Spleen (tissue), 11 donors: ENCODE results near the gene PAXX. TPM values are rescaled to one million over a fixed set of nuclear protein-coding genes. Genes with fewer than 3 reads are reported as not detected.
A peak's percentile ranks its signal among the peaks of the same experiment; 100 is the strongest.

Experiments
- DNase-seq: peaks from one replicate; pipeline ENCODE4 v3.0.0-alpha.2; 2020
- H3K27ac ChIP-seq, 8 donors: fragments of 200-600 bp; sonication (generic) in 7 of 8; 1 replicate in 4 of 8; 2 replicates in 4 of 8; pipeline versions ENCODE4 v1.5.0 to v1.8.0; 2016 to 2021; ENCODE audit warnings: inconsistent platforms in 4 of 8, mild to moderate bottlenecking in 4 of 8, moderate library complexity in 1 of 8
- H3K27me3 ChIP-seq, 7 donors: fragments of 200-600 bp; sonication (generic) in 6 of 7; replicated peaks in 1 of 7; 1 replicate in 4 of 7; 2 replicates in 3 of 7; pipeline versions ENCODE4 v1.5.0 to v1.8.0; 2016 to 2021; ENCODE audit warnings: inconsistent platforms in 3 of 7, mild to moderate bottlenecking in 1 of 7
- H3K36me3 ChIP-seq, 6 donors: fragments of 200-600 bp; sonication (generic) in 5 of 6; 1 replicate in 4 of 6; 2 replicates in 2 of 6; pipeline versions ENCODE4 v1.5.0 to v1.8.0; 2016 to 2021; ENCODE audit warnings: inconsistent platforms in 2 of 6
- H3K4me1 ChIP-seq, 6 donors: fragments of 200-600 bp; sonication (generic) in 5 of 6; 1 replicate in 3 of 6; 2 replicates in 3 of 6; pipeline versions ENCODE4 v1.5.0 to v1.8.0; 2016 to 2021; ENCODE audit warnings: inconsistent platforms in 3 of 6
- H3K4me3 ChIP-seq, 8 donors: fragments of 200-600 bp; sonication (generic) in 7 of 8; 1 replicate in 4 of 8; 2 replicates in 4 of 8; pipeline versions ENCODE4 v1.5.0 to v1.8.0; 2016 to 2021; ENCODE audit warnings: inconsistent platforms in 4 of 8, mild to moderate bottlenecking in 4 of 8, moderate library complexity in 2 of 8
- H3K9me3 ChIP-seq, 8 donors: fragments of 200-600 bp; sonication (generic) in 7 of 8; 1 replicate in 4 of 8; 2 replicates in 4 of 8; pipeline versions ENCODE4 v1.5.0 to v1.8.0; 2016 to 2021; ENCODE audit warnings: inconsistent platforms in 4 of 8
- CTCF ChIP-seq, 11 experiments: fragments of 200-600 bp in 7 of 11; fragments of 450-650 bp in 4 of 11; sonication (generic) in 4 of 11; IDR thresholded peaks in 8 of 11; conservative IDR thresholded peaks in 3 of 11; 1 replicate in 7 of 11; 2 replicates in 4 of 11; pipeline versions ENCODE4 v1.4.0 to v1.8.0; 2016 to 2021; ENCODE audit warnings: antibody characterized with exemption in 11 of 11, inconsistent platforms in 4 of 11, mild to moderate bottlenecking in 1 of 11
- POLR2A ChIP-seq, 3 donors: fragments of 450-650 bp; IDR thresholded peaks; one replicate each; pipeline ENCODE4 v1.5.1; 2017; ENCODE audit warnings: antibody characterized with exemption in 3 of 3, mild to moderate bottlenecking in 1 of 3
- POLR2AphosphoS5 ChIP-seq, 3 donors: sonication (generic); formaldehyde crosslinking; IDR thresholded peaks; one replicate each; pipeline ENCODE4 v1.5.1; 2017; ENCODE audit warnings: antibody characterized with exemption in 3 of 3
- WGBS, 5 donors: extraction: QIAGEN DNeasy Blood & Tissue Kit in 3 of 5; methylation state at CpG; one replicate each; pipeline versions ENCODE4 v1.1.5 to v1.1.7; 2013 to 2018; 5-methylcytosine and 5-hydroxymethylcytosine counted together
- intact Hi-C: fragments of 100-400 bp; cut with DNase I; formaldehyde crosslinking; loops from one replicate; pipeline ENCODE4 v1.15.0; 2023; ENCODE audit warnings: low total_unique reads
- polyA plus RNA-seq, 3 donors: library from polyadenylated mRNA; stranded (reverse); fragments of 200-250 nt; gene quantifications; one replicate each; pipeline ENCODE4 v1.2.1, GENCODE V29; 2013
- total RNA-seq, 7 donors: library from RNA; depleted of rRNA in 3 of 7; stranded (reverse); fragments of >200 nt in 3 of 7; fragmentation: NEBNext Ultra II Directional in 4 of 7; extraction: Animal tissue kit (Norgen Biotek cat#: 25700) in 4 of 7; gene quantifications; one replicate each; pipeline versions ENCODE4 v1.1.0 to v1.2.1, GENCODE V29; 2016 to 2021
- donor health status: healthy with polysubstance abuse.
- donor health status: DM: no; HTN: no; CAD: no; lungs with moderate emphysema.
- donor health status: DM: no; HTN: no; CAD: no.
- donor health status: Bipolar disorder and iron deficiency.
- donor health status: healthy.
- donor health status: DM: no; HTN: no; CAD: no.
- donor health status: DM: yes; HTN: yes; CAD: no.

The PAXX gene
- total and polyA plus RNA-seq, 10 donors = 51.3 to 264 (median 66.2) TPM

DNA sequence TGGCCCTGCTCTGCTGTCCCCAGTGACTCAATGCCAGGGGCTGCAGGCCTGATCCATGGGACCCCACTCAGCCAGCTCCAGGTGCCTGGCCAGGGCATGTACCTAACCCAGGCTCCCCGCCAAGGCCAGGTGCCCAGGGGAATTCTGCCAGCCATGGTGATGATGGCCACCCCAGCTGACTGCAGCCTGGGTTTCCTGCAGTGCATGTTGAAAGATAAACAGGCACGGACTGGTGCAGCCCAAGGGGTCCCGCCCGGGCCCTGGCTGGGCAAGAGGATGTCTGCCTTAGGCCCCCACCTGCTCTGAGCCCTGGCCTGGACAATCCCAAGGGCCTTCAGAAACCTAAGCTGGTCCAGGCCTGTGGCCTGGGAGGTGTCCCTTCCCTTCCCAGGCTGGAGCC is 34.6 kb downstream of the PAXX start:
- peaks cover 0 to 6% (median 0%) of the 10 kb centered on the region in 6 donors for H3K36me3 ChIP-seq
- 66 to 81% (median 78%) methylated on average over 4 of the region's 4 CpGs for WGBS, 5 donors
- no peaks in the 10 kb centered on the region for H3K9me3 ChIP-seq
- peak; percentile 76 for DNase-seq
- TF ChIP-seq POLR2AphosphoS5 (IDR thresholded peaks at IDR 0.05) (no peak), POLR2A (IDR thresholded peaks at IDR 0.05) (no peak), CTCF (IDR thresholded peaks at IDR 0.05 in 8 of 11, conservative IDR thresholded peaks at IDR 0.05 in 3 of 11) (no peak)
- peak overlapping the region in 5 of 8 donors; percentile 37 to 86 (median 41) for H3K4me3 ChIP-seq
- H3K27me3 ChIP-seq = no peaks in the 10 kb centered on the region
- intact Hi-C loops = no loop called here
- H3K27ac ChIP-seq = peak overlapping the region in 4 of 8 donors; percentile 13 to 93 (median 63)
- H3K4me1 ChIP-seq = peaks cover 39 to 93% (median 74%) of the 10 kb centered on the region in 6 donors

DNA sequence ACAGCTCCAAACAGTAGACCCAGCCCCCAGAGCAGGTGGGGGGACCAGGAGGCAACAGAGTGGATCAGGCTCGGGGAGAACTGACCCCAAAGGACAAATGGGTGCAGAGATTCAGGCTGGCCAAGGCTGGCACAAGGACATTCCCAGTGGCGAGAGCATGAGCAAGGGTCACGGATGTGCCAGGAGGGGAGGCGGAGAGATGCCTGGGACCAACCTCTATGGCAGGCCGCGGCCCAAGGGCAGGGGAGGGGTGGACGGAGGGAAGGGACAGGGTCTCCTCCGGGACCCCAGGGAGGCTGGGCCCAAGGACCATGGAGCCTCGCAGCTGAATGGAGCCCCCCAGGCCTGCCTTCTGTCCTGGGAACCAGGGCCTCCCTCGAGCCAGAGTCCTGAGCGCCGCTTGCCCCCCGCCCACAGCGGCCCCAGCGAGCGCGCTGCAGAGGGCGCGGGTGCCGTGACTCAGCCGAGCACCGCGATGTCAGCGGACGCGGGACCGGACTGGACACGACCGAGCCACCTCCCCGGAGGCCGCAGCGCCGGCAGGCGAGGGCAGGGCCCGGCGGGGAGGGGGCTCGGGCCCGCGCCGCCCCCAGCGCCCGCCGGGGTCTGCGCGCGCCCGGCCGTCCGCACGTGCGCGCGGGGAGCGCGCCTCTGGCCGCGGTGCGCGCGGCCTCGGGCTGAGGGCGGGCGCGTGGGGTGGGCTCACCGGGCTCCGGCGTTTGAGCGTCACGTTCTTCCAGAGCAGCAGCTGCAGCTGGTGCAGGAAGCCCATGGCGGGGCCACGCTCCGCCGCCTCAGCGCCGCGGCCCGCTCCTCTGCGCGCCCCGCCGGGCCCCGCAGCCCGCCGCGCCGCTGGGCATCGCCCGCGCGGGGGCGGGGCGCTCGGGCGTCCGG is 35.4 kb downstream of the PAXX start, which contains the start of gene ABCA2:
TSS of gene ABCA2 (minus strand) at position 869 of the 894 bp plus-strand sequence. CDS start at position 772, 97 bp downstream.
- no peaks in the 10 kb centered on the region for H3K9me3 ChIP-seq
- intact Hi-C loops = no loop called here

GRCh38 chr9:137028263-137029057 is 36.2 kb downstream of the PAXX start:
- peak overlapping the region; percentile 57 to 94 (median 84) for H3K27ac ChIP-seq
- peaks cover 48 to 94% (median 83%) of the 10 kb centered on the region in 6 donors for H3K4me1 ChIP-seq
- intact Hi-C loops = no loop called here
- H3K9me3 ChIP-seq = no peaks in the 10 kb centered on the region
- TF ChIP-seq CTCF (IDR thresholded peaks at IDR 0.05 in 8 of 11, conservative IDR thresholded peaks at IDR 0.05 in 3 of 11) = peak in 7 of 11 experiments; percentile 37 to 70 (median 57)
- peak in 1 of 3 donors; percentile 20 for TF ChIP-seq POLR2AphosphoS5 (IDR thresholded peaks at IDR 0.05)
- no peak for TF ChIP-seq POLR2A (IDR thresholded peaks at IDR 0.05)
- 0 to 1% (median 0%) methylated on average over 38 to 98 of the region's 98 CpGs for WGBS, 5 donors
- DNase-seq = peak; percentile 94
- no peaks in the 10 kb centered on the region for H3K36me3 ChIP-seq
- no peaks in the 10 kb centered on the region for H3K27me3 ChIP-seq
- H3K4me3 ChIP-seq = peak overlapping the region; percentile 55 to 86 (median 65)

More for the DNA sequence above, 35.4 kb downstream of the PAXX start, which contains the start of gene ABCA2:
- H3K27ac ChIP-seq = peak within 1 kb of the TSS; percentile 57 to 94 (median 84)
- peak; percentile 89 for DNase-seq
- peak within 1 kb of the TSS; percentile 55 to 86 (median 65) for H3K4me3 ChIP-seq
- H3K36me3 ChIP-seq = peaks cover 0 to 2% (median 0%) of the 10 kb centered on the region in 6 donors
- H3K4me1 ChIP-seq = peaks cover 47 to 94% (median 79%) of the 10 kb centered on the region in 6 donors
- TF ChIP-seq POLR2A (IDR thresholded peaks at IDR 0.05) (no peak), CTCF (IDR thresholded peaks at IDR 0.05 in 8 of 11, conservative IDR thresholded peaks at IDR 0.05 in 3 of 11) (no peak), POLR2AphosphoS5 (IDR thresholded peaks at IDR 0.05) (no peak)
- no peaks in the 10 kb centered on the region for H3K27me3 ChIP-seq
- 4 to 43% (median 10%) methylated on average over 9 to 95 of the region's 95 CpGs for WGBS, 5 donors
